RWPE2 (cell line): ENCODE results near the gene SLX4IP.

Source experiments
- ATAC-seq: fragments of 200-7000 bp; cut with Tn5 transposase; 3 replicates; pipeline ENCODE4 v1.9.1; 2021; ENCODE audit warnings: low read depth
- DNase-seq: peaks from one replicate; pipeline ENCODE4 v3.0.0-alpha.2; 2020; ENCODE audit warnings: low spot score
- H3K27ac ChIP-seq: fragments of 450-650 bp; 2 replicates; pipeline ENCODE4 v1.5.1; 2017; ENCODE audit warnings: mild to moderate bottlenecking; ENCODE audit not compliant: poor library complexity, severe bottlenecking
- H3K27me3 ChIP-seq: fragments of 250-450 bp; sonication (Bioruptor Pico); 2 replicates; pipeline ENCODE4 v1.5.1; 2021; ENCODE audit warnings: mild to moderate bottlenecking, moderate library complexity; ENCODE audit not compliant: insufficient read depth, poor library complexity, severe bottlenecking
- H3K36me3 ChIP-seq: fragments of 250-450 bp; sonication (Bioruptor Pico); 2 replicates; pipeline ENCODE4 v1.5.1; 2020; ENCODE audit warnings: low read depth, mild to moderate bottlenecking, moderate library complexity
- H3K4me1 ChIP-seq: fragments of 250-450 bp; sonication (Bioruptor Pico); 2 replicates; pipeline ENCODE4 v1.5.1; 2021; ENCODE audit warnings: mild to moderate bottlenecking, moderate library complexity; ENCODE audit not compliant: insufficient read depth, poor library complexity, severe bottlenecking
- H3K4me3 ChIP-seq: fragments of 250-450 bp; sonication (Bioruptor Pico); 2 replicates; pipeline ENCODE4 v1.5.1; 2021; ENCODE audit warnings: mild to moderate bottlenecking, moderate library complexity; ENCODE audit not compliant: severe bottlenecking
- H3K9me3 ChIP-seq: fragments of 250-450 bp; sonication (Bioruptor Pico); 2 replicates; pipeline ENCODE4 v1.5.1; 2021; ENCODE audit warnings: mild to moderate bottlenecking, moderate library complexity; ENCODE audit not compliant: severe bottlenecking
- CTCF ChIP-seq: fragments of 450-650 bp; IDR thresholded peaks from one replicate; pipeline ENCODE4 v1.5.1; 2017; ENCODE audit warnings: mild to moderate bottlenecking, moderate library complexity; ENCODE audit not compliant: poor library complexity, severe bottlenecking

The SLX4IP gene

GRCh38 chr20:10438217-10438616 lies 3.1 kb downstream of the SLX4IP start:
- no peak for DNase-seq
- no peak for ATAC-seq

GRCh38 chr20:10443936-10444335 lies 8.8 kb downstream of the SLX4IP start:
- no peak for ATAC-seq
- no peaks in the 10 kb centered on the region for H3K27me3 ChIP-seq
- TF ChIP-seq CTCF, result no peak
- no peak overlapping the region for H3K4me3 ChIP-seq
- H3K27ac ChIP-seq, result no peak overlapping the region
- DNase-seq, result no peak
- H3K4me1 ChIP-seq, result peaks cover 11% of the 10 kb centered on the region
- peaks cover 6% of the 10 kb centered on the region for H3K36me3 ChIP-seq
- no peaks in the 10 kb centered on the region for H3K9me3 ChIP-seq

More at GRCh38 chr20:10438217-10438616, 3.1 kb downstream of the SLX4IP start:
- Histone ChIP-seq H3K36me3 (peaks cover 6% of the 10 kb centered on the region), H3K4me3 (no peak overlapping the region), H3K27ac (no peak overlapping the region), H3K4me1 (peaks cover 6% of the 10 kb centered on the region), H3K27me3 (no peaks in the 10 kb centered on the region), H3K9me3 (no peaks in the 10 kb centered on the region)
- no peak for TF ChIP-seq CTCF

- no peak for ATAC-seq
- no peak for DNase-seq
- 0 out of 2 replicates have a peak, but pooled peaks cover 3% of the 10 kb centered on the region for H3K36me3 ChIP-seq
- peaks cover 11% of the 10 kb centered on the region for H3K4me1 ChIP-seq
- no peaks in the 10 kb centered on the region for H3K27me3 ChIP-seq
- no peak overlapping the region for H3K27ac ChIP-seq
- TF ChIP-seq CTCF, result no peak
- no peaks in the 10 kb centered on the region for H3K9me3 ChIP-seq
- H3K4me3 ChIP-seq, result no peak overlapping the region
Observed at GRCh38 chr20:10445758-10446157, 10.7 kb downstream of the SLX4IP start.

- no peaks in the 10 kb centered on the region for H3K27me3 ChIP-seq
- peak; percentile 98 for ATAC-seq
- H3K9me3 ChIP-seq, result no peaks in the 10 kb centered on the region
- TF ChIP-seq CTCF, result peak; percentile 25
- H3K4me3 ChIP-seq, result no peak overlapping the region
- no peak for DNase-seq
- H3K4me1 ChIP-seq, result peaks cover 13% of the 10 kb centered on the region
- 0 out of 2 replicates have a peak, but pooled peaks cover 3% of the 10 kb centered on the region for H3K36me3 ChIP-seq
- H3K27ac ChIP-seq, result peak overlapping the region; percentile 21
Observed at GRCh38 chr20:10447028-10447427, 11.9 kb downstream of the SLX4IP start.

- no peaks in the 10 kb centered on the region for H3K27me3 ChIP-seq
- peaks cover 13% of the 10 kb centered on the region for H3K4me1 ChIP-seq
- DNase-seq (no peak), ATAC-seq (no peak; the same call in 2 of the 3 replicates)
- no peak for TF ChIP-seq CTCF
- H3K36me3 ChIP-seq, result 0 out of 2 replicates have a peak, but pooled peaks cover 3% of the 10 kb centered on the region
- H3K27ac ChIP-seq, result no peak overlapping the region
- H3K4me3 ChIP-seq, result no peak overlapping the region
- H3K9me3 ChIP-seq, result no peaks in the 10 kb centered on the region
Observed at GRCh38 chr20:10448270-10449156, 13.4 kb downstream of the SLX4IP start.
